Measurements from ENCODE around the gene TMEM8B.

Gene TMEM8B

GRCh38 chr9:35820076-35820475 lies 9.0 kb upstream of the TMEM8B start:
- no peak for TF ChIP-seq CTCF (IDR thresholded peaks at IDR 0.05; ENCODE audit: low read depth, low read length)
- no peak for DNase-seq (ENCODE audit: extremely low read depth, low read depth)

- DNase-seq (ENCODE audit: extremely low read depth, low read depth): no peak
- TF ChIP-seq CTCF (IDR thresholded peaks at IDR 0.05; ENCODE audit: low read depth, low read length): no peak
Observed at GRCh38 chr9:35822926-35823325, 6.1 kb upstream of the TMEM8B start.

- peak; percentile 76 for TF ChIP-seq CTCF (IDR thresholded peaks at IDR 0.05; ENCODE audit: low read depth, low read length)
- peak; percentile 44 for DNase-seq (ENCODE audit: extremely low read depth, low read depth)
Observed at GRCh38 chr9:35826071-35826701, 2.8 kb upstream of the TMEM8B start.

- DNase-seq (ENCODE audit: extremely low read depth, low read depth): peak; percentile 47
- no peak for TF ChIP-seq CTCF (IDR thresholded peaks at IDR 0.05; ENCODE audit: low read depth, low read length)
Observed at GRCh38 chr9:35827486-35827885, 1.5 kb upstream of the TMEM8B start.

GRCh38 chr9:35828716-35829083 lies 328 bp upstream of the TMEM8B start, which contains the start of gene FAM221B:
TSS of gene FAM221B (minus strand) at chr9:35828732. CDS start at chr9:35826161, 2,571 bp downstream.
- TF ChIP-seq CTCF (IDR thresholded peaks at IDR 0.05; ENCODE audit: low read depth, low read length): no peak
- DNase-seq (ENCODE audit: extremely low read depth, low read depth): no peak

GRCh38 chr9:35829764-35830096 lies 702 bp downstream of the TMEM8B start:
- no peak for TF ChIP-seq CTCF (IDR thresholded peaks at IDR 0.05; ENCODE audit: low read depth, low read length)
- DNase-seq (ENCODE audit: extremely low read depth, low read depth): no peak

GRCh38 chr9:35831040-35831439 lies 2.0 kb downstream of the TMEM8B start:
- TF ChIP-seq CTCF (IDR thresholded peaks at IDR 0.05; ENCODE audit: low read depth, low read length): no peak
- DNase-seq (ENCODE audit: extremely low read depth, low read depth): no peak

Data from AG09319 (cell line).